ENCODE data around the gene KLHL7. TPM values are rescaled to one million over a fixed set of nuclear protein-coding genes. Genes with fewer than 3 reads are reported as not detected.
A peak's percentile ranks its signal among the peaks of the same experiment; 100 is the strongest.

Gene KLHL7
- total and polyA plus RNA-seq, 9 of the 15 experiments (the other 6 are each of a cell fraction or from before 2014, with no cell fraction given) = 4.2 to 63.1 (median 32.3) TPM

DNA sequence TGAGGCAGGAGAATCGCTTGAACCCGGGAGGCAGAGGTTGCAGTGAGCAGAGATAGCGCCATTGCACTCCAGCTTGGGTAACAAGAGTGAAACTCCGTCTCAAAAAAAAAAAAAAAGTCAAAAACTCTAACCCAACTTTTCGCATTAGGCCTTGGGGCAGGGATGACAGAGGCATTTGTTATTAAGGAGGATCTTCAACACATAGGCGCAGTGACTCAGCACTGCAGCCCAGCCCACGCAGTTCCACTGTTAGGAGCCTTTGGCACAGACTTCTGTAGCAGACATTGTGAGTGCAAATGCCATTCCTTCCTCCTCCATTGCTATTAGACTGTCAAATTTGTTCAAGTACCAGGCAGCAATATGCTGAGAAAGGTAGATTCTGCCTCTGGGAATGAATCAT, 43.1 kb upstream of the KLHL7 start (continued):
- TF ChIP-seq HDAC3 (IDR thresholded peaks at IDR 0.05; ENCODE audit: borderline replicate concordance, partially characterized antibody) (no peak), ARID1B (IDR thresholded peaks at IDR 0.05) (peak; percentile 56), EGR1 (conservative IDR thresholded peaks at IDR 0.05) (peak; percentile 93), RCOR1 (IDR thresholded peaks at IDR 0.05; ENCODE audit: borderline replicate concordance in 1 of 2, low read depth in 2 of 2, low read length in 2 of 2) (0 out of 4 replicates have a peak, but pooled peaks of 1 of the 2 experiments have one; percentile 7), FOSL1 (tag; conservative IDR thresholded peaks at IDR 0.05) (peak; percentile 66), MAFF (IDR thresholded peaks at IDR 0.05; ENCODE audit: low read length) (peak; percentile 88), DACH1 (IDR thresholded peaks at IDR 0.05; ENCODE audit: partially characterized antibody) (peak; percentile 77), LCOR (CRISPR knock-in tag; IDR thresholded peaks at IDR 0.05) (0 out of 2 replicates have a peak, but pooled peaks have one; percentile 23), CXXC5 (CRISPR knock-in tag; IDR thresholded peaks at IDR 0.05) (peak; percentile 43), ZNF239 (CRISPR knock-in tag; IDR thresholded peaks at IDR 0.05) (peak; percentile 37; the same call in 1 of the 2 replicates), NR2C2 (CRISPR knock-in tag; IDR thresholded peaks at IDR 0.05) (no peak), NR2C2 (tag; IDR thresholded peaks at IDR 0.05) (peak; percentile 46; the same call in 1 of the 2 replicates), MIER1 (IDR thresholded peaks at IDR 0.05; ENCODE audit: low read depth) (no peak), ATF7 (IDR thresholded peaks at IDR 0.05) (no peak), JUND (IDR thresholded peaks at IDR 0.05; ENCODE audit: borderline replicate concordance, low read depth, low read length) (peak; percentile 74), JUND (tag; IDR thresholded peaks at IDR 0.05; ENCODE audit: borderline replicate concordance, low read depth, low read length) (peak; percentile 26; the same call in 1 of the 3 replicates), SMARCA4 (IDR thresholded peaks at IDR 0.05) (peak; percentile 74), FOXK2 (conservative IDR thresholded peaks at IDR 0.05 in 1 of 2, IDR thresholded peaks at IDR 0.05 in 1 of 2; ENCODE audit: low read depth in 2 of 2) (0 out of 4 replicates have a peak, but pooled peaks of 1 of the 2 experiments have one; percentile 10), ZNF384 (IDR thresholded peaks at IDR 0.05; ENCODE audit: low read depth, low read length) (peak; percentile 66), XRCC4 (IDR thresholded peaks at IDR 0.05; ENCODE audit: extremely low read depth, insufficient read depth, insufficient read length) (no peak)
- TF ChIP-seq, protein P1, sequence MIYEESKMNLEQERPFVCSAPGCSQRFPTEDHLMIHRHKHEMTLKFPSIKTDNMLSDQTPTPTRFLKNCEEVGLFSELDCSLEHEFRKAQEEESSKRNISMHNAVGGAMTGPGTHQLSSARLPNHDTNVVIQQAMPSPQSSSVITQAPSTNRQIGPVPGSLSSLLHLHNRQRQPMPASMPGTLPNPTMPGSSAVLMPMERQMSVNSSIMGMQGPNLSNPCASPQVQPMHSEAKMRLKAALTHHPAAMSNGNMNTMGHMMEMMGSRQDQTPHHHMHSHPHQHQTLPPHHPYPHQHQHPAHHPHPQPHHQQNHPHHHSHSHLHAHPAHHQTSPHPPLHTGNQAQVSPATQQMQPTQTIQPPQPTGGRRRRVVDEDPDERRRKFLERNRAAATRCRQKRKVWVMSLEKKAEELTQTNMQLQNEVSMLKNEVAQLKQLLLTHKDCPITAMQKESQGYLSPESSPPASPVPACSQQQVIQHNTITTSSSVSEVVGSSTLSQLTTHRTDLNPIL (CRISPR knock-in tag; IDR thresholded peaks at IDR 0.05) = no peak
- TF ChIP-seq, protein P2, sequence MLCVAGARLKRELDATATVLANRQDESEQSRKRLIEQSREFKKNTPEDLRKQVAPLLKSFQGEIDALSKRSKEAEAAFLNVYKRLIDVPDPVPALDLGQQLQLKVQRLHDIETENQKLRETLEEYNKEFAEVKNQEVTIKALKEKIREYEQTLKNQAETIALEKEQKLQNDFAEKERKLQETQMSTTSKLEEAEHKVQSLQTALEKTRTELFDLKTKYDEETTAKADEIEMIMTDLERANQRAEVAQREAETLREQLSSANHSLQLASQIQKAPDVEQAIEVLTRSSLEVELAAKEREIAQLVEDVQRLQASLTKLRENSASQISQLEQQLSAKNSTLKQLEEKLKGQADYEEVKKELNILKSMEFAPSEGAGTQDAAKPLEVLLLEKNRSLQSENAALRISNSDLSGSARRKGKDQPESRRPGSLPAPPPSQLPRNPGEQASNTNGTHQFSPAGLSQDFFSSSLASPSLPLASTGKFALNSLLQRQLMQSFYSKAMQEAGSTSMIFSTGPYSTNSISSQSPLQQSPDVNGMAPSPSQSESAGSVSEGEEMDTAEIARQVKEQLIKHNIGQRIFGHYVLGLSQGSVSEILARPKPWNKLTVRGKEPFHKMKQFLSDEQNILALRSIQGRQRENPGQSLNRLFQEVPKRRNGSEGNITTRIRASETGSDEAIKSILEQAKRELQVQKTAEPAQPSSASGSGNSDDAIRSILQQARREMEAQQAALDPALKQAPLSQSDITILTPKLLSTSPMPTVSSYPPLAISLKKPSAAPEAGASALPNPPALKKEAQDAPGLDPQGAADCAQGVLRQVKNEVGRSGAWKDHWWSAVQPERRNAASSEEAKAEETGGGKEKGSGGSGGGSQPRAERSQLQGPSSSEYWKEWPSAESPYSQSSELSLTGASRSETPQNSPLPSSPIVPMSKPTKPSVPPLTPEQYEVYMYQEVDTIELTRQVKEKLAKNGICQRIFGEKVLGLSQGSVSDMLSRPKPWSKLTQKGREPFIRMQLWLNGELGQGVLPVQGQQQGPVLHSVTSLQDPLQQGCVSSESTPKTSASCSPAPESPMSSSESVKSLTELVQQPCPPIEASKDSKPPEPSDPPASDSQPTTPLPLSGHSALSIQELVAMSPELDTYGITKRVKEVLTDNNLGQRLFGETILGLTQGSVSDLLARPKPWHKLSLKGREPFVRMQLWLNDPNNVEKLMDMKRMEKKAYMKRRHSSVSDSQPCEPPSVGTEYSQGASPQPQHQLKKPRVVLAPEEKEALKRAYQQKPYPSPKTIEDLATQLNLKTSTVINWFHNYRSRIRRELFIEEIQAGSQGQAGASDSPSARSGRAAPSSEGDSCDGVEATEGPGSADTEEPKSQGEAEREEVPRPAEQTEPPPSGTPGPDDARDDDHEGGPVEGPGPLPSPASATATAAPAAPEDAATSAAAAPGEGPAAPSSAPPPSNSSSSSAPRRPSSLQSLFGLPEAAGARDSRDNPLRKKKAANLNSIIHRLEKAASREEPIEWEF (CRISPR knock-in tag; IDR thresholded peaks at IDR 0.05) = no peak
- TF ChIP-seq, protein P3, sequence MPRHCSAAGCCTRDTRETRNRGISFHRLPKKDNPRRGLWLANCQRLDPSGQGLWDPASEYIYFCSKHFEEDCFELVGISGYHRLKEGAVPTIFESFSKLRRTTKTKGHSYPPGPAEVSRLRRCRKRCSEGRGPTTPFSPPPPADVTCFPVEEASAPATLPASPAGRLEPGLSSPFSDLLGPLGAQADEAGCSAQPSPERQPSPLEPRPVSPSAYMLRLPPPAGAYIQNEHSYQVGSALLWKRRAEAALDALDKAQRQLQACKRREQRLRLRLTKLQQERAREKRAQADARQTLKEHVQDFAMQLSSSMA (CRISPR knock-in tag; IDR thresholded peaks at IDR 0.05) = no peak

Data from K562 (cell line).